NCI-H2196 (cell line): ENCODE data around the gene SCAMP4.

Experiments
- DNase-seq: peaks from one replicate; lab custom pipeline; 2025; ENCODE audit not compliant: unreplicated experiment; lab: John Stamatoyannopoulos, UW

The SCAMP4 gene

DNA sequence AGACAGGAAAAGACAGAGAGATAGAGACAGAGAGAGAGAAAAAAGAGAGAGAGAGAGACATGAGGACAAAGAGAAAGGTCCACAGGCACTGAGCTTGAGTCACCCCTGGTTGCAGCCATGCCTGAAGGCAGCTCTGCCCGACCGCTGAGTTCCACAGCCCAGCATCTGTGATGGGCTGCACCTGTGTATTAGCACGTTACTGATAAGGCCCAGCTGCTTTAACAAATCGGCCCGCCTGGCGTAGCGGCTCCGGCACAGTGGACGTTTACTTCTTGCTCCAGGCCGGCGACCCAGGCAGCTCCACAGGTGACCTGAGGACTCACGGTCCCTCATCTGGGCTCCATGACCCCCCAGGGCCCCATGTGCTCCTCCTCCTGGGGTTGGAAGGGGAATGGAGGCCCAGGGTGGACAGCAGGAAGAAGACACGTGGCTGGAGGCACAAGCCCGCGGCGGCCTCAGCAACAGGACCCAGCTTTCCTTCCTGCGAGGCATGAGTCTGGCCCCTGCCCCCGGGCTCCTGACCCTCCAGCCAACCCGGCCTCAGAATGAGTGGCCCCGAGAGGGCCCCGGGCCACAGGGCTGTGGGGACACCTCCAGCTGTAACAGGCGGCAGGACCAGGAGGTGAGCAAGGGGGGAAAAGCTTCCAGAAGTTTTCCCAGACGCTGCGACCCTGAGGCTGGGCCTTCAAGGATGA is 31.9 kb downstream of the SCAMP4 start:
- no peak for DNase-seq

GRCh38 chr19:1938071-1938470 is 32.9 kb downstream of the SCAMP4 start:
- no peak for DNase-seq

DNA sequence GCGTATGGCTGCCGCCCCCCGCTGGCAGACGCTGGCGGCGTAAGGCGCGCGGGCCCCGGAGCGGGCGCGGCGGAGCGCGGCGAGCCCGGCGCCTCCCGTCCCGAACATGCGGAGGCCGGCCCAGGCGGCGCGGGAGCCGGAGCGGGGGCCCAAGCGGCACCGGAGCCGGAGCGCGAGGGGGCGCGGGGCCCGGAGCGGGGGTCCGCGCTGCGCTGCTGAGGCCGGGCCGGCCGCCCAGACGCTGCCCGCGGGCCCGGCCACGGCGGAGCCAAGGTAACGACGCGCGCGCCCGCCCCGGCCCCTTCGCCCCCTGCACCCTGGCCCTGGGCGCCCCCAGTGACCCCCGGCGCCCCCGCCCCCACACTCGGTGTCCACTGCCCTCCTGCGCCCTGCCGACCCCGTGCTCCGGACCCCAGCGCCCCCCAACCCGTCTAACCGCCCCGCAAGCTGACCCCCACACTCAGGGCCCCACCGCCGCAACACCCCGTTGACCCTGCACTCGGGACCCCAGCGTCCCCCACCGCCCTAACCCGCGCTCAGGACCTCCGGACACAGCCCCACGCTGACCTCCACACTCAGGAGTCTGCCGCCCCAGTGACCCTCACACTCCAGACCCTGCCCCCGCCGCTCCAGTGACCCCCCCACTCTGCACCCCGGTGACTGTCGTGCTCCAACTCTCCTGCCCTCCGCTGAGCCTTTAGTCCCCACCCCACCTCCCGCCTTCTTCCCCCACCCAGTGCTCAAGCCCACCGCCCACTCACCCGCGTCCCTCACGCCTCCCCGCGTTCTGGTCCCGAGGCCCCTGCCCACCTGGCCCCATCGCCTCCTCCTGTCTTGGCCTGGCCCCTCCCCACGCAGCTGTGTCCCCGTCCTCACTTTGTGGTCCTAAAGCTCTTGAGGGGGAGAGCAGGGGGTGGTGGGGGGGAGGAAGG is 36.2 kb downstream of the SCAMP4 start, which contains the start of gene CSNK1G2:
CSNK1G2 (plus strand) TSS at position 27 of the 932 bp plus-strand sequence. CDS start 28,601 bp downstream, outside the sequence.
- DNase-seq, result no peak

DNA sequence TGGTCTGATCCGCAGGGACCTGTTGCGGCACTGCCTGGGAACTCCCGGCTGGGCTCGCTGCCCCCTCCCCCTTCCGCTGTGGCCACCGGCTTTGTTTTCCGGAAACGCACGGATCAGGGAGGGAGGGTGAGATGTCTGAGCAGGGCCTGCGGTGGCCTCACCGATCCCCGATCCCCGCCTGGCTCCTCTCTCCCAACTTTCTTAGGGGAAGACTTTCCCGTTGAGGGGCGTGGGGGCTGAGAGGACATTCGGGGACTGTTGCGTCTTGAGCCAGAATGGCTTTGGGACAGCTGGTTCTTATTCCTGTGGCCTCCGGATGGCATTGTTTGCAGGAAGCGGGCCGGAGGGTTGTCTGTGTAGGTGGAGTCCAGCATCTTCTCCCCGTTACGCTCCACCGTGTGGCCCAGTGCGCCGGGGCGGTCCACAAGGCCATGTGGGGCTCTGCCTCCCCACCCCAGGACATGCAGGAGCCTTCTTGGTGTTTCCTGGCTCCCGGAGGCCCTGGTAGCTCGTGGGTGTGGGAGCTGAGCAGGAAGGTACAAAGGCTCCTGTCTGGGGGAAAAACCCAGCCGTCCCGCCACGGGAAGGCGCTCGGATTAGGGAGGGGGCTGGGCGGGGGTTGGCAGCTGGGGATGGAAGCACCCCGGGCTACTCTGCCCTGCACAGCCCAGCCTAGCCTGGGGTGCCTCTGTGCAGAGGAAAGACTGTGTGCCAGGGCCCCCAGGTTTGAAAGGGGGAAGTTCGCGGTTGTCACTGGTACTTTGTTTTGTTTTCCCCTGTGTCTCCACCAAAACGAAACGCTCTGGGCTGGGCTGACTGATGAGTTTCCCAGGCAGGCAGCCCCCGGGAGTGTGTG is 37.1 kb downstream of the SCAMP4 start:
- DNase-seq, result peak; percentile 67

GRCh38 chr19:1942934-1943555 is 37.8 kb downstream of the SCAMP4 start:
- DNase-seq, result no peak

GRCh38 chr19:1943661-1944087 is 38.5 kb downstream of the SCAMP4 start:
- DNase-seq, result no peak

- DNase-seq, result no peak
Observed at GRCh38 chr19:1944088-1944915, 39.1 kb downstream of the SCAMP4 start.

GRCh38 chr19:1944916-1945561 is 39.8 kb downstream of the SCAMP4 start:
- no peak for DNase-seq

DNA sequence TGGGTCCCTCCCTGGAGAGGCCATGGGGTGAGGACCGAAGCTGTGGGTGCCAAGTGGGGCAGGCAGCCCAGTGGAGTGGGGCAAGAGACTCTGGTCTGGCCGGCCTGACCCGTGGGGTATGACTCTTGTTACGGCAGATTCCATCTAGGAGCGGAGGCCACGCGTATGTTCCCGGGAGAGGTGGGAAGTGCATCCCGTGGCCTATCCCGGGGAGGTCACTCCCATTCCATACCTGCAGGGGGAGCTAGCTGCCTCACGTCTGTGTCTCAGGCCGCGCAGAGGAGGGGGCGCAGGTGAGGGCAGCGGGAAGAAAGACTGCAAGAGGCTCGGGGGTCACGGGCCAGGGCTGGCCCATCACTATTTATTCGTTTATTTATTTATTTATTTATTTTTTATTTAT is 40.7 kb downstream of the SCAMP4 start:
- DNase-seq, result peak; percentile 35

DNA sequence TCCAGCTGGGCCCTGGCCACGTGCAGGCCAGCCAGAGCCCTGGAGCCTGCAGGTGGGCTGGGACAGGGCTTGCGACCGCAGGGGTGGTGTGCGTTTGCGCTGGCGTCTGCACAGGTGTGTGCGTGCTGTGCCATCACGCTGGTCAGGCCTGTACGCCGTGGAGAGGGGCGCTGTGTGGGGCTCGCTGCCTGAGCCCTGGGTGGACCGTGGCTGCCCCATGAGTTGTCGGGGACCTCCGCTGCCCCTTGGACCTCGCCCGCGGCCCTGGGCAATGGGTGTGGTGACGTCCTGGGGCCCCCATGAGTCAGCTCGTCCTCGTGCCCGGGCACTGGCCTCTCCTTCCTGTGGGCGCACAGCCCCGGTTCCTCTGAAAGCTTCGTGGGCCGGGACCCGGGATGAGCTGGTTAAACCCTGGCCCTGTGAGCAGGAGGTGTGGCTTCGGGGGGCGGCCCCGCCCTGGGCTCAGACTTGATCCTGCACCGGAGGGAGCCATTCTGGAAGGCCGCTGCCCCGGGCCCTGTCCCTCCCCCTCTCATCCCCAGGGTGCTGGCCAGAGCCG is 42.5 kb downstream of the SCAMP4 start:
- DNase-seq, result no peak

GRCh38 chr19:1949304-1950101 is 44.3 kb downstream of the SCAMP4 start:
- DNase-seq, result no peak

- no peak for DNase-seq
Observed at GRCh38 chr19:1950640-1951039, 45.4 kb downstream of the SCAMP4 start.

- no peak for DNase-seq
Observed at GRCh38 chr19:1952635-1953034, 47.4 kb downstream of the SCAMP4 start.

GRCh38 chr19:1953037-1953436 is 47.8 kb downstream of the SCAMP4 start:
- no peak for DNase-seq

GRCh38 chr19:1953441-1954094 is 48.4 kb downstream of the SCAMP4 start:
- DNase-seq, result no peak

- no peak for DNase-seq
Observed at GRCh38 chr19:1954532-1954933, 49.3 kb downstream of the SCAMP4 start.
